Measurements from ENCODE around the gene ZNF346. TPM values are rescaled to one million over a fixed set of nuclear protein-coding genes. Genes with fewer than 3 reads are reported as not detected.

ZNF346 gene
- total and polyA plus RNA-seq, 2 of the 13 experiments (the other 11 are each of a cell fraction or from before 2014, with no cell fraction given), result 8.6 to 19.4 TPM

DNA sequence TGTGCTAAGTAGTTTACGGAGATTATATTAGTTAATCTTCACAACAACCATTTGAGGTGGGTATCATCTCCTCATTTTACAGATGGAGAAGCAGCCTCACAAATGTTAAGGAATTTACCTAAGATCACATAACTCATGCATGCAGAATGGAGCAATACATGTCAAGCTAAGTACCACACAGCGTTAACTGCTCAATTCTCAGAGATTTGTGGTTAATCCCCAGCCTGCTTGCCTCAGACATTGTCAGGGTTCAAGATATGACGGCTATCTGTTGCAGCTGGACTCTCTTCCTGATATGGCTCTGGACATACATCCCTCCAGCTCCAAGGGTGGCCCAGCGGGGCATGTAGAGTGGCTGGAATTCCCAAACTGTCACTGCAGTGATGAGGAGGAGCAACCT, 7.3 kb upstream of the ZNF346 start:
- Histone ChIP-seq H2AFZ (ENCODE audit: low read length) (no peak overlapping the region), H3K4me2 (ENCODE audit: low read depth, low read length) (no peak overlapping the region), H3K27ac (ENCODE audit: extremely low read length, insufficient read depth, low read length) (no peak overlapping the region), H3K4me1 (ENCODE audit: insufficient read depth, low read length) (no peaks in the 10 kb centered on the region), H3K4me3 (replicated peaks in 1 of 3; ENCODE audit: insufficient read depth in 1 of 3, low read depth in 2 of 3, low read length in 3 of 3) (no peak overlapping the region), H3K9me3 (ENCODE audit: low read length) (no peaks in the 10 kb centered on the region), H3K9ac (ENCODE audit: insufficient read depth, low read depth, low read length) (no peak overlapping the region), H3K79me2 (ENCODE audit: insufficient read depth, low read length) (no peaks in the 10 kb centered on the region), H4K20me1 (ENCODE audit: insufficient read depth, low read length) (no peaks in the 10 kb centered on the region), H3K36me3 (replicated peaks in 1 of 2; ENCODE audit: control insufficient read depth in 1 of 2, insufficient read depth in 2 of 2, low read length in 2 of 2) (no peaks in the 10 kb centered on the region), H3K27me3 (ENCODE audit: control insufficient read depth in 1 of 2, insufficient read depth in 2 of 2, low read length in 2 of 2) (no peaks in the 10 kb centered on the region)
- intact Hi-C loops (cut with micrococcal nuclease; ENCODE audit: unreplicated experiment), result no loop called here
- in situ Hi-C loops (cut with HindIII; ENCODE audit: extremely low pct_ligation_motif_present, low pct_unique_long_range_greater_than_20kb), result no loop called here
- ChIA-PET CTCF (ENCODE audit: low intra/inter-chr PET ratio, low total read pairs) (no interaction called here), POLR2A (no interaction called here)
- ATAC-seq (no peak), DNase-seq (ENCODE audit: low spot score) (no peak), FAIRE-seq (no peak)
- WGBS (ENCODE audit: low lambda C conversion rate), result 96% methylated on average over 4 of the region's 4 CpGs
- BruUV-seq (replicated peaks), result no TSS peak
- TF ChIP-seq RBM22 (optimal IDR thresholded peaks at IDR 0.05; ENCODE audit: low read length), result no peak
- TF ChIP-seq STAT5B (CRISPR knock-in tag; IDR thresholded peaks at IDR 0.05), result no peak
- TF ChIP-seq, protein P1, sequence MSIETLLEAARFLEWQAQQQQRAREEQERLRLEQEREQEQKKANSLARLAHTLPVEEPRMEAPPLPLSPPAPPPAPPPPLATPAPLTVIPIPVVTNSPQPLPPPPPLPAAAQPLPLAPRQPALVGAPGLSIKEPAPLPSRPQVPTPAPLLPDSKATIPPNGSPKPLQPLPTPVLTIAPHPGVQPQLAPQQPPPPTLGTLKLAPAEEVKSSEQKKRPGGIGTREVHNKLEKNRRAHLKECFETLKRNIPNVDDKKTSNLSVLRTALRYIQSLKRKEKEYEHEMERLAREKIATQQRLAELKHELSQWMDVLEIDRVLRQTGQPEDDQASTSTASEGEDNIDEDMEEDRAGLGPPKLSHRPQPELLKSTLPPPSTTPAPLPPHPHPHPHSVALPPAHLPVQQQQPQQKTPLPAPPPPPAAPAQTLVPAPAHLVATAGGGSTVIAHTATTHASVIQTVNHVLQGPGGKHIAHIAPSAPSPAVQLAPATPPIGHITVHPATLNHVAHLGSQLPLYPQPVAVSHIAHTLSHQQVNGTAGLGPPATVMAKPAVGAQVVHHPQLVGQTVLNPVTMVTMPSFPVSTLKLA (IDR thresholded peaks at IDR 0.05), result no peak
- TF ChIP-seq CREM (IDR thresholded peaks at IDR 0.05), result no peak
- TF ChIP-seq CREM (CRISPR knock-in tag; IDR thresholded peaks at IDR 0.05), result no peak
- TF ChIP-seq, protein P2, sequence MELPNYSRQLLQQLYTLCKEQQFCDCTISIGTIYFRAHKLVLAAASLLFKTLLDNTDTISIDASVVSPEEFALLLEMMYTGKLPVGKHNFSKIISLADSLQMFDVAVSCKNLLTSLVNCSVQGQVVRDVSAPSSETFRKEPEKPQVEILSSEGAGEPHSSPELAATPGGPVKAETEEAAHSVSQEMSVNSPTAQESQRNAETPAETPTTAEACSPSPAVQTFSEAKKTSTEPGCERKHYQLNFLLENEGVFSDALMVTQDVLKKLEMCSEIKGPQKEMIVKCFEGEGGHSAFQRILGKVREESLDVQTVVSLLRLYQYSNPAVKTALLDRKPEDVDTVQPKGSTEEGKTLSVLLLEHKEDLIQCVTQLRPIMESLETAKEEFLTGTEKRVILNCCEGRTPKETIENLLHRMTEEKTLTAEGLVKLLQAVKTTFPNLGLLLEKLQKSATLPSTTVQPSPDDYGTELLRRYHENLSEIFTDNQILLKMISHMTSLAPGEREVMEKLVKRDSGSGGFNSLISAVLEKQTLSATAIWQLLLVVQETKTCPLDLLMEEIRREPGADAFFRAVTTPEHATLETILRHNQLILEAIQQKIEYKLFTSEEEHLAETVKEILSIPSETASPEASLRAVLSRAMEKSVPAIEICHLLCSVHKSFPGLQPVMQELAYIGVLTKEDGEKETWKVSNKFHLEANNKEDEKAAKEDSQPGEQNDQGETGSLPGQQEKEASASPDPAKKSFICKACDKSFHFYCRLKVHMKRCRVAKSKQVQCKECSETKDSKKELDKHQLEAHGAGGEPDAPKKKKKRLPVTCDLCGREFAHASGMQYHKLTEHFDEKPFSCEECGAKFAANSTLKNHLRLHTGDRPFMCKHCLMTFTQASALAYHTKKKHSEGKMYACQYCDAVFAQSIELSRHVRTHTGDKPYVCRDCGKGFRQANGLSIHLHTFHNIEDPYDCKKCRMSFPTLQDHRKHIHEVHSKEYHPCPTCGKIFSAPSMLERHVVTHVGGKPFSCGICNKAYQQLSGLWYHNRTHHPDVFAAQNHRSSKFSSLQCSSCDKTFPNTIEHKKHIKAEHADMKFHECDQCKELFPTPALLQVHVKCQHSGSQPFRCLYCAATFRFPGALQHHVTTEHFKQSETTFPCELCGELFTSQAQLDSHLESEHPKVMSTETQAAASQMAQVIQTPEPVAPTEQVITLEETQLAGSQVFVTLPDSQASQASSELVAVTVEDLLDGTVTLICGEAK (IDR thresholded peaks at IDR 0.05), result no peak
- TF ChIP-seq, protein P2 (CRISPR knock-in tag; IDR thresholded peaks at IDR 0.05), result no peak
- no peak for TF ChIP-seq ZNF678 (CRISPR knock-in tag; IDR thresholded peaks at IDR 0.05)
- TF ChIP-seq TBL1XR1 (IDR thresholded peaks at IDR 0.05; ENCODE audit: borderline replicate concordance, low read length, partially characterized antibody), result no peak
- TF ChIP-seq, protein P3, sequence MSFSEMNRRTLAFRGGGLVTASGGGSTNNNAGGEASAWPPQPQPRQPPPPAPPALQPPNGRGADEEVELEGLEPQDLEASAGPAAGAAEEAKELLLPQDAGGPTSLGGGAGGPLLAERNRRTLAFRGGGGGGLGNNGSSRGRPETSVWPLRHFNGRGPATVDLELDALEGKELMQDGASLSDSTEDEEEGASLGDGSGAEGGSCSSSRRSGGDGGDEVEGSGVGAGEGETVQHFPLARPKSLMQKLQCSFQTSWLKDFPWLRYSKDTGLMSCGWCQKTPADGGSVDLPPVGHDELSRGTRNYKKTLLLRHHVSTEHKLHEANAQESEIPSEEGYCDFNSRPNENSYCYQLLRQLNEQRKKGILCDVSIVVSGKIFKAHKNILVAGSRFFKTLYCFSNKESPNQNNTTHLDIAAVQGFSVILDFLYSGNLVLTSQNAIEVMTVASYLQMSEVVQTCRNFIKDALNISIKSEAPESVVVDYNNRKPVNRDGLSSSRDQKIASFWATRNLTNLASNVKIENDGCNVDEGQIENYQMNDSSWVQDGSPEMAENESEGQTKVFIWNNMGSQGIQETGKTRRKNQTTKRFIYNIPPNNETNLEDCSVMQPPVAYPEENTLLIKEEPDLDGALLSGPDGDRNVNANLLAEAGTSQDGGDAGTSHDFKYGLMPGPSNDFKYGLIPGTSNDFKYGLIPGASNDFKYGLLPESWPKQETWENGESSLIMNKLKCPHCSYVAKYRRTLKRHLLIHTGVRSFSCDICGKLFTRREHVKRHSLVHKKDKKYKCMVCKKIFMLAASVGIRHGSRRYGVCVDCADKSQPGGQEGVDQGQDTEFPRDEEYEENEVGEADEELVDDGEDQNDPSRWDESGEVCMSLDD (CRISPR knock-in tag; IDR thresholded peaks at IDR 0.05; ENCODE audit: borderline replicate concordance), result no peak
- TF ChIP-seq GATAD1 (CRISPR knock-in tag; IDR thresholded peaks at IDR 0.05), result no peak
